H54 (cell line): ENCODE measurements around the gene HSPG2.

Experiments used
- DNase-seq: peaks from one replicate; pipeline ENCODE4 v3.0.0; 2011; ENCODE audit warnings: low spot score, mixed read lengths; ENCODE audit not compliant: insufficient read length
- FAIRE-seq: peaks from 3 replicates; lab custom pipeline; 2011; peaks lifted over from hg19 to GRCh38; lab: Jason Lieb, UNC
- POLR2A ChIP-seq: IDR thresholded peaks from 2 replicates; pipeline ENCODE4 v1.6.1; 2011; ENCODE audit warnings: low read depth, mild to moderate bottlenecking, low read length

The HSPG2 gene

GRCh38 chr1:21873761-21874160 lies 63.3 kb downstream of the HSPG2 start:
- TF ChIP-seq POLR2A, result no peak
- FAIRE-seq, result no peak
- DNase-seq, result no peak

DNA sequence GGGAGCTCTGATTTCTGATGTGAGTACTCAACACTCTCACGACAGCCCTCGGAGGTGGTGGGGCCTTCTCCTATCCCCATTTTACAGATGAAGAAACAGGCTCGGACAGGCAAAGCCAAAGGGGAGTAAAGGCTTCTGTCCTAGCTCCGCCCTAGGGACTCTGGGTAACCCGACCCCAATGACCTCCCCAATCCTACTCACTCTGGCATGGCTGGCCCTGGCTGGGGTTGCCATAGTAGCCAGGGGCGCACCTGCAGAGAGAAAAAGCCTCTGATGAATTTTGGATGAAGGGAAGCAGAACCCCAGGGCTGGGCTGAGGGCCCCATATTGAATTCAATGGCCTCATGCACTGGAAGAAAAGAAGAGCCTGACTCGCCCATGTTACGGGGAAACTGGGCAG lies 63.9 kb downstream of the HSPG2 start:
- FAIRE-seq, result no peak
- no peak for DNase-seq
- TF ChIP-seq POLR2A, result no peak

DNA sequence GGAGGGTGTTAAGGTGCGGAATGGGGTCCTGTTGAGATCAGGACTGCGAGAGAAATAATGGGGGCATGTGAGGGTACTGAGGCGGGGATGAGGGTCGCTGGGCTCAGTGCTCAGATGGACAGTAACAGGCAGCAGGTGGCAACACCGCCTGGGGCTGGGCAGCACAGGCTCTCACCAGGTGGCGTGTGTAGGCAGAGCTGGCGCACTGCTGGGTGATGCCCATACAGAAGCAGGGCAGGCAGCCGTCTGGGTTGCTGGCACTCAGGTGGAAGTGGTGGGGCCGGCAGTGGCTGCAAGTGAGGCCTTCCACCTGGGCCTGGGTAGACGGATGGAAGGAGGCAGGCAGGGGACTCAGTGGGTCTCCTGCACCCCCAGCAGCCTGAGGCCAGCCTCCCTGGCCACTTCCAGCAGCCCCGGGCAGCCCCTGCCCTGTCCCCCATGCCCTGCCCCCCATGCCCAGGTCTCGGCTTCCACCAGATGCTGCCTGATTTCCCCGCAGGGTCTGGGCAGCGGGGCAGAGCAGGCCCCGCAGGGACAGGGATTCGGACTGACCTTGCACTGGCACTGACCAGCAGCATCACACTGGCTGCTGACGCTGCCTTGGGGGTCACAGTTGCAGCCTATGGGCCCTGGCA lies 64.5 kb downstream of the HSPG2 start:
- no peak for FAIRE-seq
- DNase-seq, result no peak
- no peak for TF ChIP-seq POLR2A

DNA sequence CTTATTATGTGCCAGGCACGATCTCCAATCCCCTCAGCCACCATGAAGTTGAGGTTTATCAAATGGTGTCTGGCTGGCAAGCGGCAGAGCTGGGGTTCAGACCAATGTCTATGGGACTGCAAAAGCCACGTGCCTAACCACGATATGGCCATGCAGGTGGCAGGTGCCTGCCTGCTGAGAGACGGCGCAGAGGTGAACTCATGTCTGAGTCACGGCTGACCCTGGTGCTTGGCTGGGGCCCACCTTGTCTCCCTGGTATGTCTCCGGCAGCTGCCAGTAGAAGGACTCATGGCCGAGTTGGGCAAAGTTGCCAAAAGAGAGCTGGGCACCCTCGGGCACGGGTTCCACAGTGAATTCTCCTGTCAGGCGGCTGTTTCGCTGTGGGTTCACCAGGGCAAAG lies 65.2 kb downstream of the HSPG2 start:
- DNase-seq, result no peak
- no peak for FAIRE-seq
- TF ChIP-seq POLR2A, result no peak

DNA sequence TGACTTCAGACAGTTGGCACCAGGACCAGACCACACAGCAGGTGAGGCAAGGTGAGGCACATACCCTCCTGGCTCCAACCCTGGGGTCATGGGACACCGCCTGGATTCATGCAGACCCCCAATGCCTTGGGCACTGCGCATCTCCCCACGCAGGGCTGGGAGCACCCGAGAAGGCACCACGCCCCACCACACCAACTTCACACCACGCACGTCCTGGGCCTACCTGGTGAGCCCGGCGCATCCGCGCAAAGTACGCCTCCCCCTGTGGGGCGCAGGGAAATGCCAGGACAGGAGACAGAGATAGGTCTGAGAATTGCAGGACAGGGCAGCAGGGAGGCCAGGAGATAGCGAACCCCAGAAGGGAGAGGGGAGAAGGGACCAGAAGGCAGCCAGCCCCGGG lies 66.5 kb downstream of the HSPG2 start:
- no peak for FAIRE-seq
- TF ChIP-seq POLR2A, result no peak
- DNase-seq, result no peak

- DNase-seq, result peak; percentile 95
- no peak for TF ChIP-seq POLR2A
- FAIRE-seq, result peak; percentile 71
Observed at GRCh38 chr1:21869620-21870121, 67.4 kb downstream of the HSPG2 start.

GRCh38 chr1:21868941-21869454 lies 68.1 kb downstream of the HSPG2 start:
- no peak for FAIRE-seq
- no peak for DNase-seq
- TF ChIP-seq POLR2A, result no peak

GRCh38 chr1:21868482-21868881 lies 68.6 kb downstream of the HSPG2 start:
- DNase-seq (no peak), FAIRE-seq (no peak)
- no peak for TF ChIP-seq POLR2A

DNA sequence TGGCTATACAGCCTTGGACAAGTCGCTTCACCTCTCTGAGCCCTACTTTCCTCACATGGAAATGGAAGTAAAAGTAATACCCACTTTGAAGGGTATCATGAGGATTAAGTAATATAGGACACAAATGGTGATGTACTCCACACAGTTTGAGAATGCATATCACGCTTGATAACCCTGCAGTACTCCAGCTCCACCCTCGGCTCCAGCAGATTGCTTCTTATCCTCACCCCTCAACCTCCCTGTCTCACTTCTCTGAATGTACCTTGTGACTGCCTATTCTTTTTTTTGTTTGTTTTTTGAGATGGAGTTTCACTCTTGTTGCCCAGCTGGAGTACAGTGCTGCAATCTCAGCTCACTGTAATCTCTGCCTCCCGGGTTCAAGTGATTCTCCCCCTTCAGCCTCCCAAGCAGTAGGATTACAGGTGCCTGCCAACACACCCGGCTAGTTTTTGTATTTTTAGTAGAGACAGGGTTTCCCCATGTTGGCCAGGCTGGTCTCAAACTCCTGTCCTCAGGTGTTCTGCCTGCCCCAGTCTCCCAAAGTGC lies 69.6 kb downstream of the HSPG2 start:
- DNase-seq, result no peak
- TF ChIP-seq POLR2A, result no peak

GRCh38 chr1:21866707-21867043 lies 70.4 kb downstream of the HSPG2 start:
- no peak for FAIRE-seq
- no peak for TF ChIP-seq POLR2A
- no peak for DNase-seq

More for the DNA sequence above, 69.6 kb downstream of the HSPG2 start:
- no peak for FAIRE-seq

GRCh38 chr1:21865943-21866706 lies 71.0 kb downstream of the HSPG2 start:
- FAIRE-seq (no peak), DNase-seq (no peak)
- TF ChIP-seq POLR2A, result no peak

- no peak for TF ChIP-seq POLR2A
- DNase-seq, result no peak
- FAIRE-seq, result no peak
Observed at GRCh38 chr1:21865609-21865942, 71.5 kb downstream of the HSPG2 start.

DNA sequence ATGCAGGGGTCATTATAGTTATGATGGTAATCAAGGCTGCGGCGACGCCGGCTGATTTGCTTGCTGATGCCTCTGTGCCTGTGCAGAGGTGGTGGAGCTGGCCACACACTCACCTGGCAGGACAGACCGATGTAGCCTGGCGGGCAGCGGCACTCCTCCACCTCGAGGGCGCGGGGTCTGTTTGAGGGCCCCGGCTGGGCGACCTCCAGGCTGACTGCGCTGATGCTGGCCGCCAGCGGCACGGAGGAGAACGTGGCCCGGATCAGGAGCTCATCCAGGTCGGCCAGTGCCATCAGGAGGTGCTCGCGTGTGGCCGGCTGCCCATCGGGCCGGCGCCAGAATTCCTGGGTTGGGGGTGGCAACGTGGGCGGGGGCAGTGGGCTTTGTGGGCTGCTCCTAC lies 72.4 kb downstream of the HSPG2 start:
- FAIRE-seq, result no peak
- no peak for TF ChIP-seq POLR2A
- DNase-seq, result no peak

DNA sequence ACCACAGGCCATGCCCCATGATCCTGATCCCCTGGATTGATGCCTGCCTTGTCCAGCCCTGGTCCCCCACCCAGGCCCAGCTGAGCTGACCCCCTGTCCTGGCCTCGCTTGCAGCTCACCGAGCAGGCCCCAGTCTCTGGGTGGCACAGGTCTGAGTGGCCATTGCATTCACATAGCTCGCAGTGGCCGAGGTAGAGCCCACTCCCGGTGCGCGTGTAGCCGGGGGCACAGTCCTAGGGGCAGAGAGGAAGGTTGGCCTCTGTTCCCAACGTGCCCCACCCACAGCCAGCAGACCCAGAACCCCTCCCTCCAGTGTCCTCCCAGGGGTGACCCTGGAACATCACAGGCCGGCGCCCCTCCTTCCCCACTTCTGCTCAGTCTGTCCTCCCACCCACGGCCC lies 73.1 kb downstream of the HSPG2 start:
- no peak for DNase-seq
- TF ChIP-seq POLR2A, result no peak
- no peak for FAIRE-seq
